HG03159 (cell line): ENCODE data around the gene AGO4.
A peak's percentile ranks its signal among the peaks of the same experiment; 100 is the strongest.
"Not testable (repeated sequence)": the region's sequence is repeated elsewhere in the genome, so short reads cannot be mapped to it uniquely, and the experiment has no call there.

Experiments used
- ATAC-seq: cut with Tn5 transposase; IDR thresholded peaks from one replicate; pipeline ENCODE4 v1.9.1; 2021; ENCODE audit warnings: mild to moderate bottlenecking, moderate library complexity; ENCODE audit not compliant: unreplicated experiment

Gene AGO4

GRCh38 chr1:35863881-35864625 is 56.2 kb downstream of the AGO4 start:
- ATAC-seq: no peak

- no peak for ATAC-seq
Observed at GRCh38 chr1:35864813-35865212, 57.0 kb downstream of the AGO4 start.

DNA sequence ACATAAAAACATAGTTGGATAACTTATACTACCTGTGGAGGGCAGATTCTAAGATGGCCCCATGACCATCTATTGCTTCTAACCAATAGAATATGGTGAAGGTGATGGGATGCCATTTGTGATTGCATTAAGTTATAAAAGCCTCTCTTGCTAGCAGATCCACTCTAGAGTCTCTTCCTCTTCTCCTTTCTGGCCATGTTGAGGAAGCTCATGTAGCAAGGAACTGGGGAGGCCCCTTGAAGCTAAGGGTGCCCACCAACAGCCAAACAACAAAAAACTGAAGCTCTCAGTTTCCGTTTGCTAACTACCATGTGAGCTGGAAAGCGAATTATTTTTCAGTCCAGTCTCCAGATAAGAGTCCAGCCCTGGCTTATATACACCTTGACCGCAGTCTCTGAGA is 59.2 kb downstream of the AGO4 start:
- ATAC-seq: no peak

DNA sequence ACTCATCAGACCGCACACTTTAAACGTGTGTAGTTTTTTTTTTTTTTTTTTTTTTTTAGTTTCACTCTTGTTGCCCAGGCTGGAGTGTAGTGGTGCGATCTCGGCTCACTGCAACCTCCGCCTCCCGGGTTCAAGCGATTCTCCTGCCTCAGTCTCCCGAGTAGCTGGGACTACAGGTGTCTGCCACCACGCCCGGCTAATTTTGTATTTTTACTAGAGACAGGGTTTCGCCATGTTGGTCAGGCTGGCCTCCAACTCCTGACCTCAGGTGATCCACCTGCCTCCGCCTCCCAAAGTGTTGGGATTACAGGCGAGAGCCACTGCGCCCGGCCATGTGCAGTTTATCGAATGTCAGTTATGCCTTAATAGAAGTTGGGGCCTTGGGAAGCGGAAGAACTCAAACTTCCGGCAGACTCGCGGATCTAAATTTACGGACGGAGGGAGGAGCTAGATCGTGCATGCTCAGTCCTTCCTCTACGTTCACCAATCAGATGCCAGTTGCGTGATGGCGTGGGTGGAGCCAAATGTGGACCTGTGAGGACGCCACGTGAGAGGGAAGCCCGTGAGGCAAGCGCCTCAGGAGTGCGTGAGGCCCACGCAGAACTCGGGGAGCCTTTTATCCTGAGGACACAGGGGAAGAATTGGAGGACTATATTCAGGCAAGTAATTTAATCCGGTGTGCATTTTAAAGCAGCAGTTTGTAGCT is 61.6 kb downstream of the AGO4 start:
- ATAC-seq: not testable (repeated sequence)

DNA sequence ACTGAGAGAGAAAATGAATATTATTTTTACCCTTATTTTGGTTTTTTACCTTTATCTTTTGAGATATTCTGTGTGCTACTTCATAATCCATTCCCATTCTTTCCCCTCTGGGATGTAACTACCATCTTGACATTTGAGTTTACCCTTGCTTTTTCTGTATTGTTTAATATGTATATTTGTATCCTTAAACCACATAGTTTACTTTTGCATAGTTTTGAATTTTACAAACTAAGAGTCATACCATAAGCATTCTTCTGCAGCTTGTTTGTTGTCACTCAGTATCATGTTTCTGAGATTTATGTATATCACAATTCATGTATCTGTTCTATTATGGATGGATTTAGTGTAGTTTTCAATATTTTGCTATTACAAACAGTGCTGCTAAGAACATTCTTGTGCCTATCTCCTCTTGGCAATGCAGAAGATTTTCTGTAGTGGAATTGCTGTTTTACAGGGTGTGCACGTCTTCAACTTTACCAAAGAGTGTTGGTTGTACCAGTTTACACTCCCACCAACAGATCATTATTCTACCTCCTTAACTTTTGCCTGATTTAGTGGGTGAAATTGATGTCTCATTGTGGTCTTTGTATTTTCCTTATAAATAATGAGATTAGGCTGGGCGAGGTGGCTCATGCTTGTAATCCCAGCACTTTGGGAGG is 63.0 kb downstream of the AGO4 start:
- ATAC-seq: no peak

GRCh38 chr1:35873243-35873750 is 65.5 kb downstream of the AGO4 start:
- ATAC-seq: no peak

- not testable (repeated sequence) for ATAC-seq
Observed at GRCh38 chr1:35874115-35874514, 66.3 kb downstream of the AGO4 start.

DNA sequence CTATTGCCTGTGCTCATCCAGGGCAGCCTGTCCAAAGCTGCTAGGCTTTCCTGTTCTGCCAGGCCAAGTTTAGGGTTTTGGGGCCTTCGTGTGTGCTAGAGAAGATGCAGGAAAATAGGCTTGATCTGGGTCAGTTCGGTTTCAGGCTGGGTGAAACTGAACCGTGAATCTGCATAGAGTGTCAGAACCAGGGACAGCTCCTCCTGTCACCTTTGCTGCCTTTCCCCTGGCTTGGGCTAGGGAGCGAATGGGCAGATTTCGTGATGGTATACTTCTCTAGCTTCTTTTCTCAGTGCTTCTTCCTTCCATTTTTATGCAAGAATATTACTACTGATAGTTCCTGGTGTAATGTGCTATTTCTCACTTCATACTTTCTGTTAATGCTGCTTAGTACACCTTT is 69.2 kb downstream of the AGO4 start:
- no peak for ATAC-seq

GRCh38 chr1:35881850-35882273 is 74.0 kb downstream of the AGO4 start:
- no peak for ATAC-seq

DNA sequence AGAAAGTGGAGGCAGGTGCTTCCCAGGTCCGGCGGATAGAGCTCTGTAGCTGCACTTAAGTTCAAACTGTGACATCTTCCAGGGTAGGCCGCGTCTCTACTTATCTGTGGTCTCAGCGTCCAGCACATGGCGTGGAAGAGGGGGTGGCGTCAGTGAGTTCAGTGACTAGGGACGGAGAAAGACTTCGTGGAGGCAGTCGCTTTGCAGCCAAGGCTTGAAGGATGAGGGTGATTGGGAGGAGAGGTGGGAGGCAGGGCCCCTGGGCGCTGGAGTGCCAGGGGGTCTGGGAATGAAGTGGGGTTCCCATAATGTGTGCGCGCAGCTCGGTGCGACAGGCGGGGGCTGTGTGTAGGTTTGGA is 74.7 kb downstream of the AGO4 start:
- ATAC-seq: no peak

DNA sequence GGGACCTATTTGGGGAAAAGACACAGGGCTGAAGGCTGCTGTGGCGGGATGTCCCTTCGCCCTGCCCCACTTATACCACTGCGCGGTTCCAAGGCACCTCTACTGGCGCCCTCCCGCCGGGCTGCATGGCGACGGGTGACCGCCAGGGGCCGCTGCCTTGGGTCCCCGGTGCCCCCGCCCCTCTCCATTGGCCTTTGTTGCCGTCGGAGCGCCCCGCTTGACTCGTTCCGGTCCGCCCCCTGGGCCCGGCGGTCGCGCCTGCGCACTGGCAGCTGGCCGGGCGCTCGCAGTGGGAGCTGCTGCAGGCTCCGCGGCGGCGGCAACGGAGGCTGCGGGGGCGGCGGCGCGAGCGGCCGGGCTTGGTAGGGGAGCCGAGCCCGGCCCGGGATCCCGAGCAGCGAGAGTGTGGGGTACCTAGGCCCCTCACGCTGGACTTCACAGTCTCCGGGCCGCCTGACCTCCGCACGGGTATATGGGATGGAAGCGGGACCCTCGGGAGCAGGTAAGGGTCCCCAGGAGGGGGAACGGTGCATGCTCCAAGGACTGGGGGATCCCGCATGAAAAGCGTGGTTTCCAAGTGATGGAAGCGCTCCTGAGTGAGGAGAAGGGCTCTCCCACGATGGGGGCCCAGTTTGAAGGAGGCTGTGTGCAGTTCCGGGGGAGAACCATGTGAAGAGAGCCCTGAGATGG is 75.3 kb downstream of the AGO4 start, which contains the start of gene AGO1:
Gene AGO1, plus strand, starts transcription at position 265 of the 690 bp plus-strand sequence. Its CDS starts 213 bp downstream, at position 478.
- ATAC-seq: peak; percentile 91

- ATAC-seq: peak; percentile 2
Observed at GRCh38 chr1:35883635-35884101, 75.9 kb downstream of the AGO4 start.

DNA sequence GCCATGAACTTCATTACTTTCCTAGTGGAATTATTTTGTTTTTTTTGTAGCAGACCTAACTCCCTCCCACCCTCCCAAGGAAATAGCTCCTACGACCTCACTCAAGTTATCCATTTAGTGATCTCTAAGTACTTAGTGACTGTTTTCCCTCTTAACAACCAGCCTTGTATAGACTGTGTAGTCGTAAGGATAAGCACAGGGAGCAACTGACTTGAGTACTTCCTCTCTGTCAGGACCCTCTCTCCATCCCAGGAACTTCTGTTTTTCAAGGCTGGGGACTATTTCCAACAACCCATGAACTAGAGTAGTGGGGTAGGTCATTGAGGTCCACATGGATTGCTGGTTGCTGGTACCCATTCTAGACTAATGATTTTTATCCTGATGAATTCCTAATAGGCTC is 77.1 kb downstream of the AGO4 start:
- no peak for ATAC-seq

DNA sequence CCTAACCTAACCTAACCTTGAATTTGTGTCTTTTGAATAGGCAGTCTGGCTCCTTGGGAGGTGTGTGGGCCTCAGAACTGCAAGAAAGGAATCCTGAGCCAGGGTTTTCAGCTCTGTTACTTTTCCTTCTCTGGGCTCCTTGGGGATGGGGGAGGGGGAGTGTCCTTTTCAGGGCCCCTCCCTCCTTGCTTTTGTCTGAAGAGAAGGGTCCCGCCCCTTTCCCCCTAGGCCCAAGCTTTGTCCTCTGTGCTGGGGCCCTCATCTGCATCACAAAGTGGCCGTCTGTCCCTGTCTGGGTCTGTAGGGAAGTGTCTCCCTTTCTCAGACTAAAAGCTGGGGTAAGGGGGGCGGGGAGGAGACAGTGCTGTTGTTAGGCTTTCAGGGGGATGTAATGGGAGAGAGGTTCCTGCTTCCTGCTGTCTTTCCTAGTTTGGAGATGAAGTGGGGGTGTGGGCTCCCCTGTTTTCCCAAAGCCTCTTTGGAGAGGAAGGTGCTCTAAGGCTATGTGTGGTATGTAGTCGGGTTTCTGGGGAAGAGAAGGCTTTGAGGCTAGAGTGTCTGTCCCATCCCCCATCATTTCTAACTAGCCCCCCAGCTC is 78.2 kb downstream of the AGO4 start:
- ATAC-seq: no peak

DNA sequence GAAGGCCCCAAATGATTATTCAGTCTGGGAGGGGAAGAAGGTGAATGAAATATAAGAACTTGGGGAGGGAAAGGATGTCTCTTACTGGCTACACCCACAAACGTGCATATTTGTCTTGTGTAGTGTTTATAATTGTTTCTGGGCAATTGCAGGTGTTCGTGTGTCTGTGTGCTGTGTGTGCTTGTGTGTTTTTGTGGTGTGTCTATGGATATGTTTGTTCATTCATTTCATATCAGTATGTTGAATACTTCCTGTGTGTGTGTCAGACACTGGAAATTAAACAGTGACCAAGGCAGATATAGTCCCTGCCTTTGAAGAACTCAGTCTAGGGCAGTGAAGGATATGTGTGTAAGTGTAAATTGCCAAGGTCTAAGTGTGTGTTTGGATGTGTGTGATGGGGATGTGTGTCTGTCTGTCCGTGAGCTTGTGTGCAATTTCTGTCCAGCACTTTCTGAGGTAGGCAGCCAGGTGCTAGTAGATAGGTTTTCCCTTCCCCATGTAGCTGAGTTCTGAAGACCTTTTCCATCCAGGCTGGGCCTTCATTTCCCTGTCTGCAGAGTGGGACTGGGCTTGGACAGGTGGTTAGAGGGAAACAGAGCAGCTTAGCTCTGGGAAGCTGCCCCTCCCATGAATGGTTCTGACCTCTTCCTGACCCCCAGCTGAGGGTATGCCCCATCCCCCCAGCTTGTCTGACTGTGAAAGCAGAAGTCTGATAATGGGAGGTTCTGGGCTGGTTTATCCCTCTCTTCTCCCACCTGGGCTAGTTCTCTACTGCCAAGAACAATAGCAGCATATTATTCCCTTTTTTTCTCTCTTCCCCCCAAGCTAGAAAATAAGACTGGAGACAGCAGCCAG is 79.0 kb downstream of the AGO4 start:
- no peak for ATAC-seq

- ATAC-seq: no peak
Observed at GRCh38 chr1:35887508-35887907, 79.7 kb downstream of the AGO4 start.

DNA sequence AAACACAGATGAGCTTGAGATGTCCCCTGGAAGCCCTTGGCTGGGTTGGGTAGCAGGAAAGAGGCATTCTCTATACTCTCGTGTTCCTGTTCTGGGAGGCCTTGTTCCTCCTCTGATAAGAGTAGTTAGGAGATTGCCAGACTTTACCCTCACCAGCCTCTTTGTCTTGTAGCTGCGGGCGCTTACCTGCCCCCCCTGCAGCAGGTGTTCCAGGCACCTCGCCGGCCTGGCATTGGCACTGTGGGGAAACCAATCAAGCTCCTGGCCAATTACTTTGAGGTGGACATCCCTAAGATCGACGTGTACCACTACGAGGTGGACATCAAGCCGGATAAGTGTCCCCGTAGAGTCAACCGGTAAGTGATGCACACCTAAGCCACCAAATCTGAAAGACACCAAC is 80.4 kb downstream of the AGO4 start:
- ATAC-seq: no peak

DNA sequence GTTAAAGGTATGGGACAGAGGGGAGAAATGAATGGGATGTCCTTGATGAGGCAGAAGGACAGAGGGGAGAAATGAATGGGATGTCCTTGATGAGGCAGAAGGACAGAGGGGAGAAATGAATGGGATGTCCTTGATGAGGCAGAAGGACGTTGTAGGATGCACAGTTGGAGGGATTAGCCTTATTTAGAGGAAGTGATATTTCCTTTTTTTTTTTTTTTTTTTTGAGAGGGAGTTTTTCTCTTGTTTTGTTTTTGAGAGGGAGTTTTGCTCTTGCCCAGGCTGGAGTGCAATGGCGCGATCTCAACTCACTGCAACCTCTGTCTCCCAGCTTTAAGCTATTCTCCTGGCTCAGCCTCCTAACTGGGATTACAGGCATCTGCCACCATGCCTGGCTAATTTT is 81.2 kb downstream of the AGO4 start:
- not testable (repeated sequence) for ATAC-seq

- no peak for ATAC-seq
Observed at GRCh38 chr1:35893051-35893879, 85.4 kb downstream of the AGO4 start.
